ENCODE data around the gene LUM. TPM values are rescaled to one million over a fixed set of nuclear protein-coding genes. Genes with fewer than 3 reads are reported as not detected.

The LUM gene
- total RNA-seq, 2 donors from 2014 or later = 0.31 TPM; not detected in 1

DNA sequence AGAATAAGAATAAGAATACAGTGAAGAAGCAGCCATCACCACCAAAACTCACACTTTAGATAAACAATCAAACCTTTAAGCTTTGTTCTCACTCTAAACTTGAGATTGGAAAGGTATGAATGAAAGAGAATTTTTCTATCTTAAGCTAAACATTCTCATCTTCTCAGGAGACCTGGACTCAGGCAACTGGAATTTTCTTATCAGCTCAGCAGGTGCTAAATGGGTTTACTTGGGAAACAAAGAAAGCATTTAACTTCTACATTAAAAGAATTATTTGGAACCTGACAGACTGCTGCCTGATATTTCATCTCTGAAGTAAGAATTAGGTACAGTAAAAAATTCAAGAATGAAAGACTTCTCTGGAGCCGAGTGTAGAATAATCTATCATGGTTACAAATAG is 32.8 kb downstream of the LUM start:
- H3K4me1 Mint-ChIP-seq = peaks cover 42% of the 10 kb centered on the region
- Histone ChIP-seq H3K27ac (ENCODE audit: low read depth, low read length) (no peak overlapping the region), H3K36me3 (ENCODE audit: control insufficient read depth, insufficient read depth, low read length) (no peaks in the 10 kb centered on the region), H3K9me3 (ENCODE audit: control insufficient read depth, low read length) (no peaks in the 10 kb centered on the region), H3K4me3 (ENCODE audit: low read length) (peak overlapping the region; percentile 22), H3K27me3 (ENCODE audit: control insufficient read depth, insufficient read depth, low read length, poor library complexity, severe bottlenecking) (no peaks in the 10 kb centered on the region), H3K4me1 (ENCODE audit: control insufficient read depth, insufficient read depth, low read length) (peaks cover 12% of the 10 kb centered on the region), H3K9ac (ENCODE audit: extremely low read depth, low read length, poor library complexity, severe bottlenecking) (no peak overlapping the region)
- H3K27me3 Mint-ChIP-seq (ENCODE audit: insufficient read depth) = no peaks in the 10 kb centered on the region
- peak overlapping the region; percentile 65 for H3K27ac Mint-ChIP-seq
- TF ChIP-seq, protein P1, sequence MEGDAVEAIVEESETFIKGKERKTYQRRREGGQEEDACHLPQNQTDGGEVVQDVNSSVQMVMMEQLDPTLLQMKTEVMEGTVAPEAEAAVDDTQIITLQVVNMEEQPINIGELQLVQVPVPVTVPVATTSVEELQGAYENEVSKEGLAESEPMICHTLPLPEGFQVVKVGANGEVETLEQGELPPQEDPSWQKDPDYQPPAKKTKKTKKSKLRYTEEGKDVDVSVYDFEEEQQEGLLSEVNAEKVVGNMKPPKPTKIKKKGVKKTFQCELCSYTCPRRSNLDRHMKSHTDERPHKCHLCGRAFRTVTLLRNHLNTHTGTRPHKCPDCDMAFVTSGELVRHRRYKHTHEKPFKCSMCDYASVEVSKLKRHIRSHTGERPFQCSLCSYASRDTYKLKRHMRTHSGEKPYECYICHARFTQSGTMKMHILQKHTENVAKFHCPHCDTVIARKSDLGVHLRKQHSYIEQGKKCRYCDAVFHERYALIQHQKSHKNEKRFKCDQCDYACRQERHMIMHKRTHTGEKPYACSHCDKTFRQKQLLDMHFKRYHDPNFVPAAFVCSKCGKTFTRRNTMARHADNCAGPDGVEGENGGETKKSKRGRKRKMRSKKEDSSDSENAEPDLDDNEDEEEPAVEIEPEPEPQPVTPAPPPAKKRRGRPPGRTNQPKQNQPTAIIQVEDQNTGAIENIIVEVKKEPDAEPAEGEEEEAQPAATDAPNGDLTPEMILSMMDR (conservative IDR thresholded peaks at IDR 0.05) = no peak
- H3K4me3 Mint-ChIP-seq = peak overlapping the region; percentile 1
- no peak for DNase-seq
- H3K9me3 Mint-ChIP-seq = no peaks in the 10 kb centered on the region
- 38% methylated on average over 1 of the region's 1 CpG; no CpG with 5 or more reads in 1 of the 2 experiments for WGBS, 2 experiments (ENCODE audit: insufficient coverage in 1 of 2, insufficient read length in 1 of 2)
- no peaks in the 10 kb centered on the region for H3K36me3 Mint-ChIP-seq (ENCODE audit: low read depth)

DNA sequence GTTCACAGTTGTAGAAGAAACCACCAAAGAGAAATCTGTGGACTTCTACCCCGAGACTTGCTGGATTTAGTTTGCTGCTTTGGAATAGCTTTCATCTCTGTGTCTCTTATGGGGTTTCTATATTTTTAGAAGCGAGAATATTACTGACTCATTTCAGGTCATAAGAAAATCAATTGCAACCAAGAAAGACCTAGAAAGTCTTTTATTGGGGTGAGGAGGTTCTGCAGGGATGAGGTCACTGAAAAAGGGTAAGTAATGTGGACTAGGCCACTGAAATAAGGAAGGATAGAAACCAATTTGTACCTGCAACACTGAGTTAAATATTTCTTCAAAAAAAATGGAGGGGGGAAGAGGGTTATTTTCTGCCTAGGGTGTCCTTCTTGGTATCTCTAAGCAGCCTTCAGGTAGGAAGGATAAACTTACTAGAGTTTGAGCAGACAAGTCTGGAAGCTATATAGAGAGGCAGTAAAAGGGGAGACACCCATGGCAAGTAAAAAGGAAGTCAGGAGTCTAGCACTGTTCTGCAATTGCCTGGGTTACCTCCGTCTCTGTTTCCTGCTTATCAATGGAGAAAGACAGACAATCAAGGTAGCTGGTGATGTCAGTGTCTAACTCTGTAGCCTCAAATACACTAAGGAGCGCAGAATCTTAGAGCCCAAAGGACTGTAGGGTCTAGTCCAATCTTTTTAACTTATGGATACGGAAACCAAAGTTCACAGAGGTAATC is 33.9 kb downstream of the LUM start:
- H3K36me3 Mint-ChIP-seq (ENCODE audit: low read depth) = no peaks in the 10 kb centered on the region
- TF ChIP-seq, protein P1 (conservative IDR thresholded peaks at IDR 0.05) = no peak
- peak overlapping the region; percentile 22 for H3K4me3 ChIP-seq (ENCODE audit: low read length)
- peak overlapping the region; percentile 65 for H3K27ac Mint-ChIP-seq
- no peaks in the 10 kb centered on the region for H3K27me3 ChIP-seq (ENCODE audit: control insufficient read depth, insufficient read depth, low read length, poor library complexity, severe bottlenecking)
- H3K9me3 Mint-ChIP-seq = no peaks in the 10 kb centered on the region
- DNase-seq = no peak
- no peaks in the 10 kb centered on the region for H3K9me3 ChIP-seq (ENCODE audit: control insufficient read depth, low read length)
- peaks cover 42% of the 10 kb centered on the region for H3K4me1 Mint-ChIP-seq
- 90 to 91% methylated on average over 5 of the region's 5 CpGs for WGBS, 2 experiments (ENCODE audit: insufficient coverage in 1 of 2, insufficient read length in 1 of 2)
- no peaks in the 10 kb centered on the region for H3K27me3 Mint-ChIP-seq (ENCODE audit: insufficient read depth)
- H3K27ac ChIP-seq (ENCODE audit: low read depth, low read length) = no peak overlapping the region
- no peak overlapping the region for H3K4me3 Mint-ChIP-seq
- H3K36me3 ChIP-seq (ENCODE audit: control insufficient read depth, insufficient read depth, low read length) = no peaks in the 10 kb centered on the region
- H3K9ac ChIP-seq (ENCODE audit: extremely low read depth, low read length, poor library complexity, severe bottlenecking) = peak overlapping the region; percentile 24
- H3K4me1 ChIP-seq (ENCODE audit: control insufficient read depth, insufficient read depth, low read length) = peaks cover 12% of the 10 kb centered on the region

DNA sequence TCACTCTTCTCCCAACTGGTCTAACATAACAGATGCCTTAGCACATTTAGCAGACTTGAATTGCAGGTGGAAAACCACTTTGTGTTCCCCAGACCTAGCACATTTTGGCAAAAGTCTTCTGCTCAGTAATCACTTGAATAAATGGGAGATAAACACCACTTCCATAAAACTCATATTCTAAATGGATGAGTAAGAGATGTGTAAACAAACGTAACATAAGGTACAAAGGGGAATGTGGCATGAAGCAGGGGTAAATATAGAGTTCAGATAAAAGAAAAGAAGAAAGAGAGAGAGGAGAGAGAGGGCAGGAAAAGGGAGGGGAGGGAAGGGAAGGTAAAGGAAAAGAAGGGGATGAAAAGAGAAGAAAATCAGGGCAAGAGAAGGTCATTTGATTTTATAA is 36.4 kb downstream of the LUM start:
- TF ChIP-seq, protein P1 (conservative IDR thresholded peaks at IDR 0.05) = no peak
- H3K4me3 Mint-ChIP-seq = no peak overlapping the region
- peaks cover 31% of the 10 kb centered on the region for H3K4me1 Mint-ChIP-seq
- no peak overlapping the region for H3K27ac Mint-ChIP-seq
- Histone ChIP-seq H3K27me3 (ENCODE audit: control insufficient read depth, insufficient read depth, low read length, poor library complexity, severe bottlenecking) (no peaks in the 10 kb centered on the region), H3K4me3 (ENCODE audit: low read length) (no peak overlapping the region), H3K27ac (ENCODE audit: low read depth, low read length) (no peak overlapping the region), H3K9ac (ENCODE audit: extremely low read depth, low read length, poor library complexity, severe bottlenecking) (no peak overlapping the region), H3K4me1 (ENCODE audit: control insufficient read depth, insufficient read depth, low read length) (peaks cover 4% of the 10 kb centered on the region), H3K36me3 (ENCODE audit: control insufficient read depth, insufficient read depth, low read length) (no peaks in the 10 kb centered on the region), H3K9me3 (ENCODE audit: control insufficient read depth, low read length) (no peaks in the 10 kb centered on the region)
- no peaks in the 10 kb centered on the region for H3K36me3 Mint-ChIP-seq (ENCODE audit: low read depth)
- H3K9me3 Mint-ChIP-seq = no peaks in the 10 kb centered on the region
- no peaks in the 10 kb centered on the region for H3K27me3 Mint-ChIP-seq (ENCODE audit: insufficient read depth)
- DNase-seq = no peak
- WGBS, 2 experiments (ENCODE audit: insufficient coverage in 1 of 2, insufficient read length in 1 of 2) = 91 to 100% methylated on average over 1 of the region's 1 CpG

Measured in endodermal cell (in vitro differentiated cells).